Measurements from ENCODE around the gene TNNI2.

Gene TNNI2

GRCh38 chr11:1854949-1855885, 16.4 kb downstream of the TNNI2 start:
- TF ChIP-seq MYC (IDR thresholded peaks at IDR 0.05; ENCODE audit: low read depth, low read length) (no peak), MAX (IDR thresholded peaks at IDR 0.05; ENCODE audit: low read depth, low read length) (no peak), POLR2A (IDR thresholded peaks at IDR 0.05; ENCODE audit: extremely low read depth, insufficient read length) (no peak), CTCF (IDR thresholded peaks at IDR 0.05; ENCODE audit: low read depth, low read length) (no peak)
- H3K4me3 ChIP-seq (ENCODE audit: low read depth, low read length): no peak overlapping the region
- DNase-seq (ENCODE audit: low read depth): no peak

- TF ChIP-seq POLR2A (IDR thresholded peaks at IDR 0.05; ENCODE audit: extremely low read depth, insufficient read length) (no peak), MYC (IDR thresholded peaks at IDR 0.05; ENCODE audit: low read depth, low read length) (no peak), MAX (IDR thresholded peaks at IDR 0.05; ENCODE audit: low read depth, low read length) (no peak), CTCF (IDR thresholded peaks at IDR 0.05; ENCODE audit: low read depth, low read length) (no peak)
- no peak overlapping the region for H3K4me3 ChIP-seq (ENCODE audit: low read depth, low read length)
- DNase-seq (ENCODE audit: low read depth): no peak
Measured at GRCh38 chr11:1855886-1856265, 17.1 kb downstream of the TNNI2 start.

GRCh38 chr11:1856306-1857005, 17.7 kb downstream of the TNNI2 start:
- no peak overlapping the region for H3K4me3 ChIP-seq (ENCODE audit: low read depth, low read length)
- DNase-seq (ENCODE audit: low read depth): no peak

GRCh38 chr11:1857064-1857463, 18.3 kb downstream of the TNNI2 start:
- TF ChIP-seq POLR2A (IDR thresholded peaks at IDR 0.05; ENCODE audit: extremely low read depth, insufficient read length) (no peak), MYC (IDR thresholded peaks at IDR 0.05; ENCODE audit: low read depth, low read length) (no peak), MAX (IDR thresholded peaks at IDR 0.05; ENCODE audit: low read depth, low read length) (no peak), CTCF (IDR thresholded peaks at IDR 0.05; ENCODE audit: low read depth, low read length) (no peak)
- no peak for DNase-seq (ENCODE audit: low read depth)
- H3K4me3 ChIP-seq (ENCODE audit: low read depth, low read length): no peak overlapping the region

More at GRCh38 chr11:1856306-1857005, 17.7 kb downstream of the TNNI2 start:
- TF ChIP-seq MAX (IDR thresholded peaks at IDR 0.05; ENCODE audit: low read depth, low read length) (no peak), POLR2A (IDR thresholded peaks at IDR 0.05; ENCODE audit: extremely low read depth, insufficient read length) (no peak)

- TF ChIP-seq POLR2A (IDR thresholded peaks at IDR 0.05; ENCODE audit: extremely low read depth, insufficient read length): no peak
- no peak for TF ChIP-seq MYC (IDR thresholded peaks at IDR 0.05; ENCODE audit: low read depth, low read length)
- TF ChIP-seq MAX (IDR thresholded peaks at IDR 0.05; ENCODE audit: low read depth, low read length): no peak
- no peak for TF ChIP-seq CTCF (IDR thresholded peaks at IDR 0.05; ENCODE audit: low read depth, low read length)
- DNase-seq (ENCODE audit: low read depth): no peak
- no peak overlapping the region for H3K4me3 ChIP-seq (ENCODE audit: low read depth, low read length)
Measured at GRCh38 chr11:1858154-1858553, 19.4 kb downstream of the TNNI2 start.

- TF ChIP-seq MYC (IDR thresholded peaks at IDR 0.05; ENCODE audit: low read depth, low read length) (no peak), MAX (IDR thresholded peaks at IDR 0.05; ENCODE audit: low read depth, low read length) (no peak), POLR2A (IDR thresholded peaks at IDR 0.05; ENCODE audit: extremely low read depth, insufficient read length) (no peak), CTCF (IDR thresholded peaks at IDR 0.05; ENCODE audit: low read depth, low read length) (no peak)
- H3K4me3 ChIP-seq (ENCODE audit: low read depth, low read length): no peak overlapping the region
- no peak for DNase-seq (ENCODE audit: low read depth)
Measured at GRCh38 chr11:1858576-1858975, 19.8 kb downstream of the TNNI2 start.

Measured in NB4 (cell line).